Loucy (cell line): Measurements from ENCODE around the gene JARID2.

Experiments used
- H2AFZ ChIP-seq: fragments of 200-600 bp; sonication (generic); 2 replicates; pipeline ENCODE4 v1.6.0; 2016; ENCODE audit warnings: antibody characterized with exemption, mild to moderate bottlenecking, low read length, moderate library complexity
- H3F3A ChIP-seq: fragments of 200-600 bp; 2 replicates; pipeline ENCODE4 v1.6.0; 2016; ENCODE audit warnings: antibody characterized with exemption, low read depth, mild to moderate bottlenecking
- H3K27me3 ChIP-seq: fragments of 200-600 bp; sonication (generic); 2 replicates; pipeline ENCODE4 v1.6.1; 2014; ENCODE audit warnings: low read length, mild to moderate bottlenecking; ENCODE audit not compliant: insufficient read depth, poor library complexity, severe bottlenecking
- H3K36me3 ChIP-seq: fragments of 200-600 bp; sonication (generic); 2 replicates; pipeline ENCODE4 v1.6.1; 2016; ENCODE audit warnings: low read length; ENCODE audit not compliant: insufficient read depth
- H3K4me1 ChIP-seq: fragments of 200-600 bp; sonication (generic); 2 replicates; pipeline ENCODE4 v1.5.1; 2014; ENCODE audit warnings: low read length, mild to moderate bottlenecking; ENCODE audit not compliant: insufficient read depth, poor library complexity, severe bottlenecking
- H3K4me2 ChIP-seq: fragments of 200-600 bp; sonication (generic); 2 replicates; pipeline ENCODE4 v1.6.0; 2014; ENCODE audit warnings: antibody characterized with exemption, low read length, low read depth, mild to moderate bottlenecking; ENCODE audit not compliant: poor library complexity, severe bottlenecking
- H3K4me3 ChIP-seq: fragments of 200-600 bp; sonication (generic); 2 replicates; pipeline ENCODE4 v1.5.1; 2014; ENCODE audit warnings: low read length, mild to moderate bottlenecking, mixed read lengths; ENCODE audit not compliant: poor library complexity, severe bottlenecking
- H3K79me2 ChIP-seq: fragments of 200-600 bp; sonication (generic); 2 replicates; pipeline ENCODE4 v1.6.1; 2014; ENCODE audit warnings: low read length; ENCODE audit not compliant: insufficient read depth
- H3K9ac ChIP-seq: fragments of 200-600 bp; sonication (generic); 2 replicates; pipeline ENCODE4 v1.6.0; 2014; ENCODE audit warnings: mild to moderate bottlenecking, low read depth, low read length, moderate library complexity; ENCODE audit not compliant: poor library complexity, severe bottlenecking
- H3K9me2 ChIP-seq: fragments of 200-600 bp; sonication (generic); replicated peaks from 2 replicates; pipeline ENCODE4 v1.6.1; 2016; ENCODE audit warnings: low read depth, low read length, mixed read lengths
- H3K9me3 ChIP-seq: fragments of 200-600 bp; sonication (generic); 2 replicates; pipeline ENCODE4 v1.6.1; 2014; ENCODE audit warnings: mild to moderate bottlenecking, antibody characterized with exemption, low read length, low read depth; ENCODE audit not compliant: insufficient read depth
- H4K20me1 ChIP-seq: fragments of 200-600 bp; sonication (generic); 2 replicates; pipeline ENCODE4 v1.6.0; 2014; ENCODE audit warnings: antibody characterized with exemption, low read length, mild to moderate bottlenecking; ENCODE audit not compliant: insufficient read depth, poor library complexity, severe bottlenecking
- EZH2phosphoT487 ChIP-seq: fragments of 200-600 bp; IDR thresholded peaks from 2 replicates; pipeline ENCODE4 v1.6.1; 2018; ENCODE audit warnings: antibody characterized with exemption, mild to moderate bottlenecking, moderate library complexity, borderline replicate concordance
- TF ChIP-seq, protein P1 (sequence below): fragments of 200-600 bp; sonication (generic); conservative IDR thresholded peaks from 2 replicates; pipeline ENCODE4 v1.5.1; 2014; ENCODE audit warnings: mild to moderate bottlenecking, antibody characterized with exemption, low read length

JARID2 gene

GRCh38 chr6:15380351-15380750 is 134.5 kb downstream of the JARID2 start:
- no peak overlapping the region for H3K9ac ChIP-seq
- peaks cover 44% of the 10 kb centered on the region; the same call in 1 of the 2 replicates for H3K36me3 ChIP-seq
- peaks cover 100% of the 10 kb centered on the region for H3K79me2 ChIP-seq
- H3K4me1 ChIP-seq = peaks cover 26% of the 10 kb centered on the region
- H3K9me3 ChIP-seq = no peaks in the 10 kb centered on the region
- H3K9me2 ChIP-seq = no peaks in the 10 kb centered on the region
- H3K27me3 ChIP-seq = no peaks in the 10 kb centered on the region
- TF ChIP-seq EZH2phosphoT487 = no peak
- TF ChIP-seq, protein P1, sequence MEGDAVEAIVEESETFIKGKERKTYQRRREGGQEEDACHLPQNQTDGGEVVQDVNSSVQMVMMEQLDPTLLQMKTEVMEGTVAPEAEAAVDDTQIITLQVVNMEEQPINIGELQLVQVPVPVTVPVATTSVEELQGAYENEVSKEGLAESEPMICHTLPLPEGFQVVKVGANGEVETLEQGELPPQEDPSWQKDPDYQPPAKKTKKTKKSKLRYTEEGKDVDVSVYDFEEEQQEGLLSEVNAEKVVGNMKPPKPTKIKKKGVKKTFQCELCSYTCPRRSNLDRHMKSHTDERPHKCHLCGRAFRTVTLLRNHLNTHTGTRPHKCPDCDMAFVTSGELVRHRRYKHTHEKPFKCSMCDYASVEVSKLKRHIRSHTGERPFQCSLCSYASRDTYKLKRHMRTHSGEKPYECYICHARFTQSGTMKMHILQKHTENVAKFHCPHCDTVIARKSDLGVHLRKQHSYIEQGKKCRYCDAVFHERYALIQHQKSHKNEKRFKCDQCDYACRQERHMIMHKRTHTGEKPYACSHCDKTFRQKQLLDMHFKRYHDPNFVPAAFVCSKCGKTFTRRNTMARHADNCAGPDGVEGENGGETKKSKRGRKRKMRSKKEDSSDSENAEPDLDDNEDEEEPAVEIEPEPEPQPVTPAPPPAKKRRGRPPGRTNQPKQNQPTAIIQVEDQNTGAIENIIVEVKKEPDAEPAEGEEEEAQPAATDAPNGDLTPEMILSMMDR = no peak
- no peak overlapping the region for H2AFZ ChIP-seq
- no peak overlapping the region for H3K4me3 ChIP-seq
- H3F3A ChIP-seq = no peaks in the 10 kb centered on the region
- H3K4me2 ChIP-seq = no peak overlapping the region
- H4K20me1 ChIP-seq = peaks cover 100% of the 10 kb centered on the region

GRCh38 chr6:15382089-15382488 is 136.2 kb downstream of the JARID2 start:
- Histone ChIP-seq H3K9me2 (no peaks in the 10 kb centered on the region), H4K20me1 (peaks cover 100% of the 10 kb centered on the region), H3K79me2 (peaks cover 100% of the 10 kb centered on the region), H3K27me3 (no peaks in the 10 kb centered on the region), H3K4me1 (peaks cover 43% of the 10 kb centered on the region), H3K36me3 (peaks cover 31% of the 10 kb centered on the region), H3K4me2 (no peak overlapping the region), H3F3A (no peaks in the 10 kb centered on the region), H3K4me3 (no peak overlapping the region), H3K9me3 (no peaks in the 10 kb centered on the region), H3K9ac (no peak overlapping the region), H2AFZ (no peak overlapping the region)
- no peak for TF ChIP-seq EZH2phosphoT487
- TF ChIP-seq, protein P1 = no peak

DNA sequence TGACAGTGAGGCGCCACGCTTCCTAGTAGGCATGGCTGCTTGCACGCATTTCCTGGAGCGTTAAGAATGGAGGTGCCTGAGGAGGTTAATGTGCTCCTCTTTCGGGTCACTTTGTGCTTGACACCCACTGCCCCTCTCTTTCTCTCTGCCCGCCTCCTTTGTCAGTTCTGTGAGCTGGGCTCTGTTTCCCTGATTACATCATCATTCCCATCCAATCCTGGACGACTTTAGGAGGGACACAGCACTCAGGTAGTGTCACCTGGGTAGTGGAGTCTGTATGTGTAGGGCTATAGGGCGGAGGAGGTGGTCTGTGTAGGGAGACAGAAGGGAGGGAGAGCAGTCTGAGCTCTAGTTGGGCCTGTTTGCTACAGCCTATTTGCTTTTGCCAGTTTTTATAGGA is 136.8 kb downstream of the JARID2 start:
- TF ChIP-seq EZH2phosphoT487 = no peak
- TF ChIP-seq, protein P1 = no peak
- H3K79me2 ChIP-seq = peaks cover 100% of the 10 kb centered on the region
- peaks cover 49% of the 10 kb centered on the region for H3K4me1 ChIP-seq
- peaks cover 100% of the 10 kb centered on the region for H4K20me1 ChIP-seq
- no peaks in the 10 kb centered on the region for H3K27me3 ChIP-seq
- H3K9me3 ChIP-seq = no peaks in the 10 kb centered on the region
- H3K4me3 ChIP-seq = no peak overlapping the region
- no peaks in the 10 kb centered on the region for H3F3A ChIP-seq
- no peak overlapping the region for H3K9ac ChIP-seq
- no peaks in the 10 kb centered on the region for H3K9me2 ChIP-seq
- H2AFZ ChIP-seq = no peak overlapping the region
- H3K36me3 ChIP-seq = peaks cover 30% of the 10 kb centered on the region
- no peak overlapping the region for H3K4me2 ChIP-seq
